GM18870 (cell line): ENCODE measurements around the gene SLC12A6.
A peak's percentile ranks its signal among the peaks of the same experiment; 100 is the strongest.
"Not testable (repeated sequence)": the region's sequence is repeated elsewhere in the genome, so short reads cannot be mapped to it uniquely, and the experiment has no call there.

Experiments used
- ATAC-seq: cut with Tn5 transposase; IDR thresholded peaks from one replicate; pipeline ENCODE4 v1.9.1; 2021; ENCODE audit warnings: moderate library complexity; ENCODE audit not compliant: unreplicated experiment

SLC12A6 gene

DNA sequence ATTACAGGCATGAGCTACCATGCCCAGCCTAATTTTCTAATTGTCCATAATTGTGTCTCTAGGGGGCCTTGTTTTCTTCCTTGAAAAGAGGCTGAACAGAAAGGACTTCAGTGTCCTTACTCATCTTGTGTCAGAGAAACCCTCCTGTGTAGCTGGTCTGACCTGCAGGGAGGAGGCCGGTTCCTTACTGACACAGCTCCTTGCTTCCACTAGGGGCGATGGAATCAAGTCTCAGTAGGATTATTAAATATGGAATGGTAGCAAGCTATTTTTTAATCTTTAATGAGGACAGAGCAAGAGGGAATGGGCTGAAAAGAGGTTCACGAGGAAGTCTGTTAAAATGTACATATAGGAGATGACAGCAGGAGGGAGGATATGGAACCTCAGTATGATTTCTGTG lies 20.8 kb upstream of the SLC12A6 start:
- ATAC-seq = no peak

- ATAC-seq = no peak
These were observed 20.1 kb upstream of the SLC12A6 start for GRCh38 chr15:34357653-34358052.

GRCh38 chr15:34355241-34355640 lies 17.7 kb upstream of the SLC12A6 start:
- ATAC-seq = no peak

GRCh38 chr15:34354286-34354685 lies 16.7 kb upstream of the SLC12A6 start:
- ATAC-seq = no peak

GRCh38 chr15:34353627-34354026 lies 16.0 kb upstream of the SLC12A6 start:
- no peak for ATAC-seq

DNA sequence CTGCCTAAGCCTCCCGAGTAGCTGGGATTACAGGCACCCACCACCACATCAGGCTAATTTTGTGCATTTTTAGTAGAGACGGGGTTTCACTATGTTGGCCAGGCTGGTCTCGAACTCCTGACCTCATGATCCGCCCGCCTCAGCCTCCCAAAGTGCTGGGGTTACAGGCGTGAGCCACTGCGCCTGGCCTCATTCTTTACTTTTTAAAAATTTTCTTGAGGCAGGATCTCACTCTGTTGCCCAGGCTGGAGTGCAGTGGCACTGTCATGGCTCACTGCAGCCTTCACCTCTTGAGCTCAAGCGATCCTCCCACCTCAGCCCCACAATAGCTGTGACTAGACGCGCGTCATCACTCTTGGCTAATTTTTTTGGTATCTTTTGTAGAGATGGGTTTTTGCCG lies 15.4 kb upstream of the SLC12A6 start:
- ATAC-seq = not testable (repeated sequence)

GRCh38 chr15:34349769-34350168 lies 12.2 kb upstream of the SLC12A6 start:
- ATAC-seq = no peak

GRCh38 chr15:34348735-34349300 lies 11.2 kb upstream of the SLC12A6 start:
- ATAC-seq = no peak

DNA sequence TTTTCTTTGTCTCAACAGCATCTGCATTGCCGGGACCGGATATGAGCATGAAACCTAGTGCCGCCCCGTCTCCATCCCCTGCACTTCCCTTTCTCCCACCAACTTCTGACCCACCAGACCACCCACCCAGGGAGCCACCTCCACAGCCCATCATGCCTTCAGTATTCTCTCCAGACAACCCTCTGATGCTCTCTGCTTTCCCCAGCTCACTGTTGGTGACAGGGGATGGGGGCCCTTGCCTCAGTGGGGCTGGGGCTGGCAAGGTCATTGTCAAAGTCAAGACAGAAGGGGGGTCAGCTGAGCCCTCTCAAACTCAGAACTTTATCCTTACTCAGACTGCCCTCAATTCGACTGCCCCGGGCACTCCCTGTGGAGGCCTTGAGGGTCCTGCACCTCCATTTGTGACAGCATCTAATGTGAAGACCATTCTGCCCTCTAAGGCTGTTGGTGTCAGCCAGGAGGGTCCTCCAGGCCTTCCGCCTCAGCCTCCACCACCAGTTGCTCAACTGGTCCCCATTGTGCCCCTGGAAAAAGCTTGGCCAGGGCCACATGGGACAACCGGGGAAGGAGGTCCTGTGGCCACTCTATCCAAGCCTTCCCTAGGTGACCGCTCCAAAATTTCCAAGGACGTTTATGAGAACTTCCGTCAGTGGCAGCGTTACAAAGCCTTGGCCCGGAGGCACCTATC lies 10.5 kb upstream of the SLC12A6 start:
- no peak for ATAC-seq

- peak; percentile 82 for ATAC-seq
These were observed 5.4 kb upstream of the SLC12A6 start, which contains the start of the genes NOP10 and NUTM1 for GRCh38 chr15:34342737-34343575. Gene NOP10 (minus strand): TSS chr15:34343136. CDS start chr15:34343073, 63 bp downstream. Gene NUTM1 (plus strand): TSS chr15:34343315. CDS start chr15:34343697, 382 bp downstream.

- ATAC-seq = not testable (repeated sequence)
These were observed 4.7 kb upstream of the SLC12A6 start for GRCh38 chr15:34342213-34342736.

GRCh38 chr15:34341381-34342212 lies 4.0 kb upstream of the SLC12A6 start:
- no peak for ATAC-seq

GRCh38 chr15:34339946-34340345 lies 2.4 kb upstream of the SLC12A6 start:
- no peak for ATAC-seq

GRCh38 chr15:34338347-34338746 lies 766 bp upstream of the SLC12A6 start:
- no peak for ATAC-seq

DNA sequence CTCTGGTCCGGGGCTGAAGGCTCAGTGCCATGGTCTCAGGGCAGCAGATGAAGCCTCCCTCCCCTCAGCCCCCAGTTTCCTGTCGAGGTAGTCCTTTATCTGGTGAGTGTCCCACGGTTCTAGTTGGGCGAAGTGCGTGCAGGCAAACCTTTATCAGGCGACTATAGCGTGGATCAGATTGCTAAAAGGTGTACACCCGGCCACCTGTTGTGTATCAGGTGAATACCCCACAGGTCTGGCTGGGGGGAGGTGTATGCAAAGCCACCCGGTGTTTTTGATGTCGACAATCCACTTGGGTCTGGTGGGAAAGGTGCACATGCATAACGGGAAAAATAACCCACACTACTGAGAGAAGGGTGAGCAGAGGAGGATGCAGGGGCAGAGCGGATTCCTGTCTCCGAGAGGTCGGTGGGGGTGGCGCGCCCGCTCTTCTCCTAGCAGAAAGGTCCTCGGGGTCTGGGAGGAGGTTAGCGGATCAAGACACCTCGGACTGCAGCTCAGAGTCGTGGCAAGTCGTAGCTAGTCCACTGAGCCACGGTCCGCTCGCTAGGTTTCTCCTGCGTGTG lies 507 bp downstream of the SLC12A6 start:
- no peak for ATAC-seq

- ATAC-seq = no peak
These were observed 1.2 kb downstream of the SLC12A6 start for GRCh38 chr15:34336231-34336990.

DNA sequence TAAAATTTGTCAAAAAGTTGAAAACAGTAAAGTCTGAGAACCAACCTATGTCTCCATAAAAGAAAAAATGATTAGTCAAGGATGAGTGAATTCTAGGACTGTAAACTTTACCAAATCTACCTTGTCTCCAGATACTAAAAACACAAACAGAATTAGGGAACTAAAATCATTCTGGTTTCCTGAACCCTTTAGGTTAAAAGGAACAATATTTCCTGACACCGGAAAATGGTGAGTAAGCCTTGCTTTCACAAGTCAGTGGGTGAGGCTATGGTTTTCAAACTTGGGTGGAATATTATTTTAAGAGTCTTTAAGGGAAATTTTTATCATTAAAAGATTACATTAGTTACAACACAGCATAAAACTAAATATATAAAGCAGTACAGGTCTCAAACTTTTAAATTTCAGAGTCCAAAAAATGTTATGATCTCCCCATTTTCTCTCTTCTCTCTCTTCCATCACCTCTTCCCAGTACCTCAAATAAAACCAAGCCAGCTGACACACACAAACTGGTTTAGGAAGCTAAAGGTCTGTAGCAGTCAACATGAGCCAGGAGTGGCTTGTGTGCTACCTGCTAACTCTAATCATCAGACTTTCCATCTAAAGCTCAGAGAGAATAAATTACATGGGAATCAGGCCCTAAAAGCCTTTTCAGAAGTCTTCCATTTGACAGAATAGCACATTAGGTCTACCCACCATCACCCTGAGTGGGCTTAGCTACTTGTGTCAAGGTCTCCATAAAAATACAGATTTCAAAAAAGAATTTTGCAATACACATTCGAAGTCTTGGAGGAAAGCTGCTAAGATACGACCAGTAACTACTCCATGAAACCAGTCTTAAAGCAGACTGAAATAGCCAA lies 2.2 kb downstream of the SLC12A6 start:
- ATAC-seq = no peak

DNA sequence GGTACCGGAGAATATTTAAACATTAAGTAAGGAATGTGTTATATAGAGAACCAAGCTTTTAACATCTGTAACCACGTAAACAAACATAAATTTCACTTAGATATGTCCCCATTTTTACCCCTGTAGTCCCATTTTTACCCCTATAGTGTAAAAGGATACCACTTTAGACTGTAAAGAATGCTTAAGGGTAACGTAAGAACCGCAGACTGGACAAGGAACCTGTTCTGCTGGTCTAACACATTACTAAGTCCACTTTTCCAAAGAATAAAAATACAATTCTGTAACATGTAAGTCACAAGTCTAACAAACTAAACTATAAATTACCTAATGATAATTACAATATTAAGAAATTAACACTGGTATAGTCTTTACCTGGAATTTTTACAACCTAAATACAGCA lies 2.9 kb downstream of the SLC12A6 start:
- ATAC-seq = no peak
